Measurements from ENCODE around the gene PIGS.
A peak's percentile ranks its signal among the peaks of the same experiment; 100 is the strongest.
"Not testable (repeated sequence)": the region's sequence is repeated elsewhere in the genome, so short reads cannot be mapped to it uniquely, and the experiment has no call there.

Gene PIGS

GRCh38 chr17:28571361-28572122 lies at the start of gene PIGS:
Gene PIGS, minus strand, starts transcription at chr17:28571524. Its CDS starts 28 bp downstream, at chr17:28571496.
- DNase-seq: peak; percentile 74 to 89

GRCh38 chr17:28620010-28620409 lies 48.7 kb upstream of the PIGS start:
- DNase-seq: no peak

GRCh38 chr17:28618464-28618863 lies 47.1 kb upstream of the PIGS start:
- DNase-seq: no peak

GRCh38 chr17:28616281-28616680 lies 45.0 kb upstream of the PIGS start:
- no peak for DNase-seq

GRCh38 chr17:28615260-28615940 lies 44.1 kb upstream of the PIGS start:
- DNase-seq: no peak

- DNase-seq: no peak
These were observed 42.6 kb upstream of the PIGS start, which contains the start of gene RSKR for GRCh38 chr17:28613931-28614381. Gene RSKR, minus strand, starts transcription at chr17:28614185. Its CDS starts 24 bp downstream, at chr17:28614161.

GRCh38 chr17:28612936-28613872 lies 41.9 kb upstream of the PIGS start:
- DNase-seq: no peak

- DNase-seq: no peak
These were observed 41.2 kb upstream of the PIGS start for GRCh38 chr17:28612531-28612930.

GRCh38 chr17:28610376-28610775 lies 39.1 kb upstream of the PIGS start:
- no peak for DNase-seq

GRCh38 chr17:28604031-28604430 lies 32.7 kb upstream of the PIGS start:
- not testable (repeated sequence) for DNase-seq

GRCh38 chr17:28599311-28600184 lies 28.2 kb upstream of the PIGS start:
- no peak for DNase-seq

GRCh38 chr17:28598799-28599310 lies 27.5 kb upstream of the PIGS start, which contains the start of gene SPAG5:
Gene SPAG5, minus strand, starts transcription at chr17:28599025. Its CDS starts 79 bp downstream, at chr17:28598946.
- DNase-seq: peak in 1 of 2 experiments; percentile 81

- DNase-seq: no peak
These were observed 27.1 kb upstream of the PIGS start for GRCh38 chr17:28598389-28598788.

GRCh38 chr17:28597606-28598383 lies 26.5 kb upstream of the PIGS start:
- no peak for DNase-seq

- DNase-seq: no peak
These were observed 20.9 kb upstream of the PIGS start for GRCh38 chr17:28592260-28592659.

- DNase-seq: no peak
These were observed 14.5 kb upstream of the PIGS start for GRCh38 chr17:28585851-28586250.

GRCh38 chr17:28584434-28584833 lies 13.1 kb upstream of the PIGS start:
- no peak for DNase-seq

- DNase-seq: no peak
These were observed 11.2 kb upstream of the PIGS start for GRCh38 chr17:28582513-28582912.

- DNase-seq: no peak
These were observed 9.6 kb upstream of the PIGS start for GRCh38 chr17:28580959-28581358.

GRCh38 chr17:28579526-28579925 lies 8.2 kb upstream of the PIGS start:
- no peak for DNase-seq
